Activated CD8-positive, alpha-beta memory T cell treated with anti-CD3 and anti-CD28 coated beads for 48 hours (primary cell): Measurements from ENCODE around the gene RPL38.
"Not testable (repeated sequence)": the region's sequence is repeated elsewhere in the genome, so short reads cannot be mapped to it uniquely, and the experiment has no call there.

Source experiments
- DNase-seq, 3 experiments: peaks; one replicate each; pipeline ENCODE4 v3.0.0-alpha.2; 2020; ENCODE audit warnings: low read depth in 2 of 3, low spot score in 2 of 3

The RPL38 gene

DNA sequence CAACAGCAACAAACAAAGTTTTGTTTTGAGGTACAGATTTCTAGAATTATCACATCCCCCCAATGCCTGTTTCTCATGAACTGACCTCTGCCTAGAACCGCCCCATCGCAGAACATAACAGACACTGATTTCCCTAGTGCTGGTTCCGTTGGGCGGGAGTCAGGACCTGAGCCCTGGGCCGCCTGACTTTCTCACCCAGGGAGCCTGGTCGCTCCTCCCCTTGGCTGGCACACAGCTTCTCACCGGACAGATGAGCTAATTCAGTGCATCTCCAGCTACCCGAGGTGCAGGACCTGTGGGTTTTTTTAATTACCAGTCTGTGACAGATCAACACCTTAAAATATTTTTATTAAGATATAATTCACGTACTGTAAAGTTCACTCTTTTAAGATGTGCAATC lies 20.1 kb upstream of the RPL38 start:
- DNase-seq, result no peak

DNA sequence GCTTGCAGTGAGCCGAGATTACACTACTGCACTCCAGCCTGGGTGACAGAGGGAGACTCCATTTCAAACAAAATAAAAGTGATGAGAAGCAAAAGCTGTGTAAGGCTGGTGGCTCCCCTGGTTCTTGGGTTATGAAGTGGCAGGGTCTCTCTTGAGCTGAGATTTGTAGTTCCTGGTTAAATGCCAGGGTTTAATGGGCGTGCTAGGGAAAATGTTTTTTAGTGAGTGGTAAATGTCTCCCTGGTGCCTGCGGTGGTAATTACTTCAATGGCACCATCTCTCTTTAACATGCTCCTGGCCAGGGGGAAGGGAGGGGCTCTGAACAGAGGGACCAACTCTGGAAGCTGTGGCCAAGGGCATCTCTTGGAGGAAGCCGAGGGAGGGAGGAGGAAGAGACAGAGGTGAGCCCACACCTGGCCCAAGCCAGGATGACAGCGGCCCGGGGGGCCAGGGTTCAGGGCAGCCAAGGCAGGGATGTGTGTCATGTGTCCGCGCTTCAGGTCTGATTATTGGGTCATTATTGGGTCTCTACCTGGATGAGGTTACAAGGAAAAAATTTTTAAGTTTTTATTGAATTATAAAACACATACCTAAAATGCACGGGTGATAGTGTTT lies 17.8 kb upstream of the RPL38 start:
- DNase-seq, result no peak

DNA sequence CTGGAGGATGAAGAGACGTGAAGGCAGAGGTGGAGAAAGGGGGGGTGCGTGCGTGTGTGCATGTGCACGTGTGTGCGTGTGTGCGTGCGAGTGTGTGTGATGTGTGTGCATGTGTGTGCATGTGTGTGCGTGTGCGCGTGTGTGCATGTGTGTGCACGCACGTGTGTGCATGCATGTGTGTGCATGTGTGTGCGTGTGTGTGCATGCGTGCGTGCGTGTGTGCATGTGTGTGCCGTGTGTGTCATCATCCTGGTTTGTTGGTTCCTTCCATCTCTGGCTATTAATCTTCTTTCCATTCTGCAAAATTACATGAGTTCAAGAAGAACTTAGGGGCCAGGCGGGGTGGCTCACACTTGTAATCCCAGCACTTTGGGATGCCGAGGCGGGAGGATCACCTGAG lies 17.0 kb upstream of the RPL38 start:
- DNase-seq, result no peak

DNA sequence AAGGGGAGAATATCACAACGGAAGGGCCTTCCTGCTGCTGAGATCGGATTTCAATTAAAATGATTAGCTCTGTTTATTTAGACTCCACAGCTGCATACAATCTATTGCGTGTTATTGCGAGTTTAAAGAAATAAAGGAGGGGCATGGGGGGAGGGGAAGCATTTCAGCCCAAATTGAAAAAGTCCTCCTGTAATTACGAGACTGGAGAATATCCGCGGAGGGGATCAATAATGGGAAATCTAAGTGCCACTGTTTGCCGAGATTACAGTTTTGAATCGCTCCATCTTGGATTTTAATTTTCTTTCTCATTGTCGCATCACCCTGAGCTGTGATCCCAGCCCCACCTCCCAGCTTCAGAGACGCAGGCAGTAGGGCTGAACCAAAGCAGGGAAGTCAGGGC lies 15.7 kb upstream of the RPL38 start:
- DNase-seq, result no peak

DNA sequence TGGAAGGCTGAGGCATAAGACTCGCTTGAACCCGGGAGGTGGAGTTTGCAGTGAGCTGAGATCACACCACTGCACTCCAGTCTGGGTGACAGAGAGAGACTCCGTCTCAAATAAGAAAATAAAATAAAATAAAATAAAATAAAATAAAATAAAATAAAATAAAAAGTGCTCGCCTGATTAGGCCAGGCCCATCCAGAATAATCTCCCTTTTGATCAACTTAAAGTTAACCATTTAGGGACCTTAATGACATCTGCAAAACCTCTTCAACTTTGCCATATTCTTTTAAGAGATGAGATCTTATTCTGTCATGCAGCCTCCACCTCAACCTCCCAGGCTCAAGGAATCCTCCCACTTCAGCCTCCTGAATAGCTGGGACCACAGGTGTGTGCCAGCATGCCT lies 14.8 kb upstream of the RPL38 start:
- not testable (repeated sequence) for DNase-seq

DNA sequence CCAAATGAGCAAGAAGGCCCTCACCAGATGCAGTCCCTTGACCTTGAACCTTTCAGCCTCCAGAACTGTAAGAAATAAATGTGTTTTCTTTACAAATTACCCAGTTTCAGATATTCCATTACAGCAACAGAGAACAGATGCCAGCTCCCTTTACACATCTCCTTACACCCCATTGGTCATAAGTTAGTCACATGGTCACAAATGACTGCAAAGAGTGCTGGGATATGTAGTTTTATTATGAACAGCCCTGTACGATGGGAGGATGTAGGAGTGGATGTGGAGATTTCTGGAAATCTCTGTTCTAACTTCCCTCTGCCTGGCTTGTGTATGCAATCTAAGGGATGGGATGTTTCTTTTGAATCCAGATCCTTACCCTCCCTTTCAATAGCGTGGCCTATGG lies 13.3 kb upstream of the RPL38 start:
- no peak for DNase-seq

DNA sequence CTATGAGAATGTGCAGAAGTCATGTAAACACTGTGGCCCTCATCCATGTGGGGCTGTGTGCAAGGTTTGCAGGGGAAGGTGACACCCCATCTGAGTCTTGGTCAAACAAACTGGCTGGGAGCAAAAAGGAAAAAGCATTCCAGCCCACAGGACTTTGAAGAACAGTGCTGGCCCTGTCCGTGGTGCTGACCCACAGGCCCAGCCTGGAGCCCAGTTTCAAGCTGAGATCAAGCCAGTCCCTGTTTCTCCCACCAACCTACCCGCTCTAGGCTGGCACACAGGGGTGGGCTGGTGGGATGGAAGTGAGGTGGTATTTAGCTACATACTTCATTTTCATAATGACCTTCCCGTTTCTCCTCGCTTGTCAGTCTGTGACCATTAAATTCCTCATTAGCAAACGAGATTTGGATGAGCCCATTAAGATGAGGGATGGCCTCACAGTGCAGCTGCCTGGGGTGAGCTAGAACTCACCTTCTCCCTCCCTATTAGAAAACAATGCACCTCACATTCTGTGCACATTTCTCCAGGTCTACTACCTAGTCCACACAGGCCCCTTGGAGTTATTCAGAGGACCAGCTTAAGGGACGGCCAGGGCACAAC lies 12.6 kb upstream of the RPL38 start:
- DNase-seq, result no peak

DNA sequence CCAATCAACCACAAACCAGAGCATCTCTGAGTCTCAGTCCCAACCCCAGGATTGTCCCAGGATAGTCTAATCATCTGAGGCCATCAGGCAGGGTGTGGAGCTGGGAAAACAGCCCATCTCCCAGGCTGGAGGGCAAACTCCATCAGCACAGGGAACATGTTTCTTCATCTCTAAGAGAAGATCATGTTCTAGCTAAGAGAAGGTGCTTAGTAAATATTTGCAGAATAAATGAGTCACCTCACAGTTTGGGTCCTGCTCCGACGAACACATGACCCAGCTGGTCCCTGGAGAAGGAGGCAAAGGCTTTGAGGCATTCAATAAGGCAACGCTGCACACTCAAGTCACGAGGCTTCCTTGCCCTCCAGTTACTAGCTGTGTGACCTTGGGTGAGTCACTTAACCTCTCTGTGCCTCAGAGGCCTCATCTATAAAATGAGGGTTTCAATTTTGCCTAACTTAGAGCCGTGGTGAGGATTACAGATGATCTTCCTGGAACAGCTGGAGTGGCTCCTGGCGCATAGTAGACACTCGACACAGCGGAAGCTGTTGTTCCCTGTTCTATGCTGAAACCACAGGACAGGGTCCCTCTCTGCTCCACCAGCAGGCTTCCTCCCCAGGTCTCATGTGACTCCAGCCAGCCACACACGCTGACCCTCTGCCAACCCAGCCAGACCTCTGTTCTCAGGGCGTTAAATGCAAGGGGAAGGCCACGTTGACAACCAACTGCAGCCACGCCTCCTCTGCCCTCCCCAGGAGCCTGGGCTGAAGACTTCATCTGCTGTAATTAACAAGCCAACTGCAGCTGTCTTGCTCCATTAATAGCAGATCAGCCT lies 10.3 kb upstream of the RPL38 start:
- DNase-seq, result no peak

DNA sequence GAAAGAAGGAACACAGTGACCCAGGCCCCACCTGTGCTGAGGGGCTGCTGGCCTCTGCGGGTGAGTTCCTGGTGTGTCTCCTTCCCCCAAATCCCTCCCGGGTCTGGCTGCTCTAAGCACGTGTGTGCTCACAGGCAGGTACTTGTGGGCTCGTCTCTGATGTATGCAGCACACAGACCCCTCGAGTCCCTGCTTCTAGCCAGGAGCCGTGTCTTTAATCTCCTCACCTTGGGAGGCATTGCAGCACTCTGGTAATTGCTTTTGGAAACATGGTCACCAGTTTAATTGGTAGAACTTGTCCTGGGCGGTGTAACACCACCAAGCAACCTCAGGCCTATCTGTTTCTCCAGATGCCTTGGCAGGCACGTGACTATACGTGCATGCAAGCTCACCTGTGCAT lies 8.8 kb upstream of the RPL38 start:
- DNase-seq, result no peak

DNA sequence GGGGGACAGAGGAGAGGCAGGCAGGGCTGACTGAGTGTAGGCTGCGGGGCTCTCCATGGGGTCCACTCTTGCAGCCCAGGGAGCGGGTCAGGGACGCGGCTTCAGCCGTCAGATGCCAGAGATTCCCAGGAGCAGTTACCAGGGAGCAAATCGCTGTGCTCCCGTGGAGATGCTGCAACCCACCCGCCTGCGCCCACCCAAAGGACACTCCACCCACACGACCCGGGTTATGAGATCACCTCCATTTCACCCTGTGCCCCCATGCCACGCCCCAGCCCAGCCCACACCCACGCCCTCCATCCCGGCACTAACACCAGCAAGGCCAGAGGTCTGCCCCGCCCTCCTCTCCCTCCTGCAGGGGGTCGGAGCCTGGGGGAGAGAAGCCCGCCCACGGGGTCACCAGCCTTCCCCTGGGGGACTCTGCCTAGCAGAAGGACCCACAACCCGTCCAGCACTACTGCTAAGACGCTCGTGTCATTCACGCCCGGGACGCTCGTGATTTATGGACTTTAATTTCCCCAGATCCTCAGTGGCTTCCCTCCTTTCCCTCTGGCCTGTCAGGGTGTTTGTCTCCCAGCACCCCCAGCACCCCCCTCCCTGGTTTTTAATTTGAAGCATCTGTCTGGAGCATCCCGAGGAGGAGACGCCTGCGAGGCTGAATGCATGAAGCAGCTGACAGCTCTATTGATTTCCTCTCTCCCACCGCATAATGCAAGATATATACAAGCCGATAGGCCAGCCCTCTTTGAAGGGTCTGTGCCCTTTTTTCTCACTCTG lies 6.7 kb upstream of the RPL38 start:
- no peak for DNase-seq

DNA sequence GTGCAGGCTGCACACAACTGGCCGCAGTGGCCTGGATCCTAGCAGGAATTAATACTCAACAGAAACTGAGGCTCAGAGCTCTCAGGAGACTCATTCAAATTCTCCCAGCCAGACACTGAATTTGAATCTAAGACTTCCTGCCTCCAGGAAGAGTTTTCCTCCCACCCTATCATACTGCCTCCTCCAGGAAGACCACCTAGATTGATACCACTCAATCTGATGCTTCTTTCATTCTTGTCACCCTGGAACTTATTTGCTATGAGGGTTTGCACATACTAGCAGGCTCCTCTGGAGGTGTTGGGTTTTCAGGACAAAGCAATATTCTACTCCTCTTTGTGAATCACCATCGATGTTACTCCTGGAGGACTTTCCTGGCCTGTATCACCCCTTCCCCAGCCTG lies 5.7 kb upstream of the RPL38 start:
- DNase-seq, result no peak

DNA sequence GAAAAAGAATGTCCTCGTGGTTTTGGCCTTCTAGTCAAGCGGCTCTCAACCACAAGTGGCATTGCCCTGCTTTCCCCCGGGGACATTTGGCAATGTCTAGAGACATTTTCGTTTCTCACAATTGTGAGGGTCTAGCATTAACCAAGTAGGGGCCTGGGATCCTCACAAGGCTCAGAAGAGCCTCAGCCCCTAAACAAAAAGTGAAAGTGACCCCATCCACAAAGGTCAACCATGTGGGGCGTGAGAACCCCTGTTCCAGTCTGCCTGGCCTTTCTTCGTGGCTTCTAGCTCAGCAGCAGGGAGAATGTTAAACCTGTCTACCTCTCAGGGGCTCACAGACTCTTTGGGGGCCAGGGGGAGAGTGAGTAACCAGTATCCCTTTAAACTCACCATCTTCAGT lies 4.8 kb upstream of the RPL38 start:
- DNase-seq, result no peak

DNA sequence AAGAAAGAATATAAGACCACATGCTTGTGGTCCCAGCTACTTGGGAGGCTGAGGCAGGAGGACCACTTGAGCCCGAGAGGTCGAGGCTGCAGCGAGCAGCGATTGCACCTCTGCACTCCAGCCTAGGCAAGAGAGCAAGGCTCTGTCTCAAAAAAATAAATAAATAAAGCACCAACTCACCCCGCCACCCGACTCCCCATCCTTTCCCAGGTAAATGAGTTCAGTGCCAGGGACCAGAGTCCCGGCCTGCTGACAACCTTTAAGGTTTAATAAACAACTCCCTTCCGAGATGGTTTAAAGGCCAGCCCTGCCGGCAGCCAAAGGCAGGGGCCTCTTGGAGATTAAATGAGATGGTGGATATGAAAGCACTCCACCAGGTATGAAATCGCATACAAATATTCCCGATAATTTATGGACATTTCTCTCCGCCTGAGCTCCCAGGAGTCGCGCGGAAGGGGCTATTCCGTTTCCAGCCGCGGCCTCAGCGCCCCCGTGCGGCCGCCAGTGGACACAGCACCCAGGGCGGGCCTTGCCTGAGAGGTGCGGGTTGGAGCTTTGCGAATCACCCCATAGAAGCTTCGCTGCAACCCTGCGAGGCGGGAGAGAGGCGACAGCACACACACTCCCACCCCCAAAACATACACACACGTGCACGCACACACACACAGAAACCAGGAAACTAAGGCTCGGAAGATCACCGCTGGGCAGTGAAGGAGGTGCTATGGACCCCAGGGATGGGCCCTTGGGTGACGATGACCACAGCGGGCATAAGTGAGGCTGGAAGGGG lies 4.0 kb upstream of the RPL38 start:
- peak; percentile 37 to 68 (median 60) for DNase-seq

DNA sequence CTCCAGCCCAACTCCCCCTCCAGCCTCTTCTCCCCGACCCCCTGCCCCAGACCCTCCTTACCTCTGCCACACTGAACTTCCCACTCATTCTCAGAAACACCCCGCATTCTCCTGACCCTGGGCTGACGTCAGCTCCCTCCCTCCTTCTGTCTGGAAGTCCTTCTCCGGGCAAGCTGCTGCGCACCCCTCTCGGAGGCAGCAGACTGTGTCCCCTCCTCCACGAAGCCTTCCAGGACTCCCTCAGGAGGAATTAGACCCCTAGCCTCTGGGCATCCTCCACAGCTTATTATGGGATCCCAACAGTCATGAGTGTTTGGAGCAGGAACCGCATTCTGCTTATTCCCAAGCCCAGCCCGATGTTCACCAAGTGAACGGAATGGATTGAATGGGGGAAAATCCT lies 3.4 kb upstream of the RPL38 start:
- no peak for DNase-seq

DNA sequence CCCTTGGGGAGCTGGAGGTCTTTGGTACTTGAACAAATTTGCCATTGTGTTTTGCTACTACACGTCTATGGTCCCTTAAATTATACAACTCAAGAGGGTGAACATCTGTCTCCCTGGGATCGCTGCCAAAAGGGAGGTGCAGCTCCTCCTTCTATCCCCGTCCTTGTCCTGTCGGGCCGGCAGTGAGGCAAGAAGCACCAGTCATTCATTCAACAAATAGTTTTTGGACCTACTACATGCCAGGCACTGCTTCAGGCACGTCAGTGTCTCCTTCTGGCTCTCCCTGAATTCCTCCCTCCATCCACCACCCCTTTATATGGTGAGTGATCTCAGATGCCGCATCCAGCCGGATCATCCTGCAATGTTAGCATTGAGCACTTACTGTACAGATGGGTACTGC lies 2.2 kb upstream of the RPL38 start:
- no peak for DNase-seq

DNA sequence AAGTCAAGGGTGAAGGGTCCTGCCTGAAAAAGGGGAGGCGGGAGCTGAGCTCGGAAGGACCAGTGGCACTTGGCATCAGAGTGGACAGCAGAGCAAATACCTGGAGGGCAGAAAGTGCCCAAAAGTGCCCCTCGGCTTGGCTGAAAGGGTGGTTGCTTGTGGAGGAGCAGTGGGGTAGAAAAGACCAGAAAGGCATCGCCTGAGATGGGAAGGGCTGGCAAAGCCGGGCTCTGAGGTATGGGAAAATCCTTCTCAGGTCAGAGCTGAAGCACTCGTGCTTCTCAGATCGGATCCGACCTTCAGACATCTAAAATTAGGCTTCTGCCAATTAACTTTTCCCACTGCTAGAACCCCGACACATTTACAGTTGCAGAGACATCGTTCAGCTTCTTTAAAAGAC lies 1.5 kb upstream of the RPL38 start:
- DNase-seq, result no peak

DNA sequence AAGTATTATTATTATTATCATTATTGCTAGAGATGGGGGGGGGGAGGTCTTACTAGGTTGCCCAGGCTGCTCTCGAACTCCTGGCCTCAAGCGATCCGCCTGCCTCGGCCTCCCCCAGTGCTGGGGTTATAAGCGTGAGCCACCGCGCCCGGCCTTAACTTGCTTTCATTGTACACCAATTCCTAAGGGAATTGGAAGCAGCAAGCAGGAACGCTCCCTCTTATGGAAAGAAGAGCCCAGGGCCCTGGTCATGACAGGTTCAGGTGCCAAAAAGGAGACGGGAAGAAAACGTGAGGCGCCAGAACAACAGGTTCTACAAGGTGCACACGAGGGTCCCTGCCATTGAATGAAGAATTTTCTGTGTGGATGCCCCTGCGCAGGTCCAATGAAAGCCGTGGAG lies 540 bp upstream of the RPL38 start:
- no peak for DNase-seq

DNA sequence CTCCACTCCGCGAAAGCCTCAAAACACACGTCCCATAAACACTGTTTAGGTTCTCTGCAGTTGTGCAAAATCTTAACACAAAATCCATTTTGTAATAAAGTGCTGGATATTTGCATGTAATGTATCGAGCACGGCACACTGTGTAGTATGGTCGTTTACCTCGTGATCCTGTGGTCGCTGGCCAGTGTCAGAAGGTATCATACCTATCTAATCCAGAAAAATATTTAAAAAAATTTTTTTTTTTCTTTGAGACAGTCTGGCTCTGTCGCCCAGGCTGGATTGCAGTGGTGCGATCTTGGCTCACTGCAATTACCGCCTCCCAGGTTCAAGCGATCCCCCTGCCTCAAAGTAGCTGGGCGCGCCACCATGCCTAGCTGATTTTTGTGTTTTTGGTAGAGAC lies 996 bp downstream of the RPL38 start:
- no peak for DNase-seq

DNA sequence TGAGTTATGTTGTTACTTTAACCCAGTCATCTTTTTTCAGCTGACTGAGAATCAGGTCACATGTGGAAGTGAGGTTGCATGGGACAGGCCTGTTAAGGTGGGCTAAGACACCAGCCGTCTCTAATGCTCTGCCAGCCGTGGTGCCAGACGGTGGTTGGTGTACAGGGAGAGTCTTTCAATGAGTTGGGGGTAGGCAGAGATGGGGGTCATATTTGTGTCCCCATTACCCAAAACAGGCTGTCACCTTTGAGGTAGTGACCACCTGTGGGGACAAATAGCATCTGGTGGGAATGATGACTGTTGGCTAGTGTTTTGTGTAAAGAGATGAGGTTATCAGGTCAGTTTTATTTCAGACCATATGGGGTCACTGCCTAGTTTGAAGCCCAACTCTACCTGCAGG lies 1.8 kb downstream of the RPL38 start:
- DNase-seq, result no peak

DNA sequence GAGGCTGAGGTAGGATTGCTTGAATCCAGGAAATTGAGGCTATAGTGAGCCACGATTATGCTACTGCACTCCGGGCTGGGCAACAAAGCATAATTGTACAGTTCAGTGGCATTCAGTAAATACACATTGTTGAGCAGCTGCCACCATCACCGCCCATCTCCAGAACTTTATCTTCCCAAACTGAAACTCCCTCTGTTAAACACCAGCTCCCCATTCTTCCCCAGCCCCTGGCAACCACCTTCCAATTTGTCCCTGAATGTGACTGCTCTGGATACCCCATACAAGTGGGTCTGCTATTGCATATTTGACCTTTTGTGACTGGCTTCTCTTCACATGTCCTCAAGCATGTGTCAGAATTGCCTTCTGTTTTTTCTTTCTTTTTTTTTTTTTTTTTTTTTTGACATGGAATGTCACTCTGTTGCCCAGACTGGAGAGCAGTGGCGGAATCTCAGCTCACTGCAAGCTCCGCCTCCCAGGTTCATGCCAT lies 2.9 kb downstream of the RPL38 start:
- DNase-seq, result no peak
